GM06990 (cell line): ENCODE results near the gene SRSF5.
A peak's percentile ranks its signal among the peaks of the same experiment; 100 is the strongest.

ENCODE experiments used
- DNase-seq: peaks from one replicate; pipeline ENCODE4 v3.0.0-alpha.2; 2011; ENCODE audit not compliant: insufficient read length; ENCODE audit errors: extremely low read depth
- H3K27me3 ChIP-seq: replicated peaks from 2 replicates; pipeline ENCODE4 v1.6.0; 2011; ENCODE audit warnings: low read length; ENCODE audit not compliant: control insufficient read depth, insufficient read depth
- H3K36me3 ChIP-seq: 2 replicates; pipeline ENCODE4 v1.5.1; 2011; ENCODE audit warnings: low read length; ENCODE audit not compliant: control insufficient read depth, insufficient read depth
- H3K4me3 ChIP-seq: replicated peaks from 2 replicates; pipeline ENCODE4 v1.5.1; 2011; ENCODE audit warnings: low read depth, mild to moderate bottlenecking, control low read depth, low read length
- TF ChIP-seq, protein P1 (sequence below): IDR thresholded peaks from 2 replicates; pipeline ENCODE4 v1.5.1; 2011; ENCODE audit warnings: low read length, control low read depth, mild to moderate bottlenecking, inconsistent platforms; ENCODE audit not compliant: insufficient read depth, poor library complexity, severe bottlenecking

SRSF5 gene

DNA sequence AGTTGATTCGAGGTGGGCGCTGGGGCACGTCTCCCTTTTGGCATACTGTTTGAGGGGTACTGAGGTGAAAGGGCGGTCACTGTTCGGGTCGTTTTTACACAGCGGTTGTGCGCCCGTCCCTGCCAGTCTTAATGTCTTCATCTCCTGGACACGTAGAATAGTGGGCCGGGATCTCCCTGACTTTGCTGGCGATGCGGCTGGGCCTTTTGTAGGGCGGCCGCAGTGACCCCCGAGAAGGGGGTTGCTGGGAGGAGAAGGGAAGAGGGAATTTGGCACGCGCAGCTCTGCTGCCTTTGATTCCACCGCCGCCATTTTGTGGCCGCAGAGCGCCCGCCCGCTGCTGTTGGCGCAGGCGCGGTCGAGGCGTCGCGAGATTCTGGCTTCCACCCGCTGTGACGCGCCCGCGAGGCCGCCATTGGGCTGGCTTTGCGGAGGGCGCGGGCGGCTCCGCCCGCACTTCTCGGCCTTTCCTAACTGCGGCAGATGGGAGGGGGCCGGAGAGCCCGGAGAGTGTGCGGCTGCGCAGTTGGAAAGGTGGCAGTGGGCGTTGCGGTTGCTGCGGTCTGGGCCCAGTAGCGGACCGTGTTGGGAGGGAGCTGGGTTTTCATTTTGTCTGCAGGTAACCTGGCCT, 542 bp downstream of the SRSF5 start:
- peak; percentile 95 for DNase-seq
- TF ChIP-seq, protein P1, sequence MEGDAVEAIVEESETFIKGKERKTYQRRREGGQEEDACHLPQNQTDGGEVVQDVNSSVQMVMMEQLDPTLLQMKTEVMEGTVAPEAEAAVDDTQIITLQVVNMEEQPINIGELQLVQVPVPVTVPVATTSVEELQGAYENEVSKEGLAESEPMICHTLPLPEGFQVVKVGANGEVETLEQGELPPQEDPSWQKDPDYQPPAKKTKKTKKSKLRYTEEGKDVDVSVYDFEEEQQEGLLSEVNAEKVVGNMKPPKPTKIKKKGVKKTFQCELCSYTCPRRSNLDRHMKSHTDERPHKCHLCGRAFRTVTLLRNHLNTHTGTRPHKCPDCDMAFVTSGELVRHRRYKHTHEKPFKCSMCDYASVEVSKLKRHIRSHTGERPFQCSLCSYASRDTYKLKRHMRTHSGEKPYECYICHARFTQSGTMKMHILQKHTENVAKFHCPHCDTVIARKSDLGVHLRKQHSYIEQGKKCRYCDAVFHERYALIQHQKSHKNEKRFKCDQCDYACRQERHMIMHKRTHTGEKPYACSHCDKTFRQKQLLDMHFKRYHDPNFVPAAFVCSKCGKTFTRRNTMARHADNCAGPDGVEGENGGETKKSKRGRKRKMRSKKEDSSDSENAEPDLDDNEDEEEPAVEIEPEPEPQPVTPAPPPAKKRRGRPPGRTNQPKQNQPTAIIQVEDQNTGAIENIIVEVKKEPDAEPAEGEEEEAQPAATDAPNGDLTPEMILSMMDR = no peak
- peaks cover 20% of the 10 kb centered on the region for H3K36me3 ChIP-seq
- H3K27me3 ChIP-seq = no peaks in the 10 kb centered on the region
- peak overlapping the region; percentile 100 for H3K4me3 ChIP-seq

DNA sequence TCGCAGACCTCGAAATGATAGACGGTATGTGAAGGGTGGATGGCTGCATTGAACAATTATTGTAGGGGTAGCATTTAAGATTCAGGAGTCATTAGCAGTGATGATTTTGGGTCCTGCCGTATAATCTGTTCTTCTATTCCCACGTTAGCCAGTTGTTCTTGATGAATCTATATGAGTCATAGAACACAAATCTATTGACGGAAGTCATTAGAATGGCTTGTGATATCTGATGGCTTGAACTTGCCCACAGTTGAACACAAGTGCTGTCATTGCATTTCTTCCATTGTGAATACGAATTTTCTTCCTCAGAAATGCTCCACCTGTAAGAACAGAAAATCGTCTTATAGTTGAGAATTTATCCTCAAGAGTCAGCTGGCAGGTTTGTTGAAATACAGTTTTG, 1.9 kb downstream of the SRSF5 start:
- TF ChIP-seq, protein P1 = no peak

DNA sequence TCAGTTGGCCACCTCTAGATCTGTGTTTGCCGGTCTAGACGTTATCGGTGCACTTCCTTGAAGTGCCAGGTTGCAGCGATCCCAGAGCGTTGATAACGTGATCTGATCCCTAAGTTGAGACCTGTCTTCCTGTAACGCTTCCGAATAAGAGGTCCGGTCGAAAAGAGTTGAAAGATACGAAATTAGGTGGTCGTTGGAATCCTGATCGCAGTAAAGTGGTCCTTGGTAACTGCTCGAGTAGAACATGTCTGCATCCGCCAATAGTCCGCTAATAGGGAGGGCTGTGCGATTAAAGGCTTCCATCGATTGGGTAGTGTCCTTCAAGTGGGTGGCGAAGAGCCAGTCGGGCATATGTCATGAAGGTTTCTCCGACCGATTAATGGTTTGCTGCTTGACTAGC, 2.7 kb downstream of the SRSF5 start:
- Histone ChIP-seq H3K4me3 (no peak overlapping the region), H3K27me3 (no peaks in the 10 kb centered on the region), H3K36me3 (peaks cover 28% of the 10 kb centered on the region)
- TF ChIP-seq, protein P1 = no peak
- no peak for DNase-seq

More for the DNA sequence above, 1.9 kb downstream of the SRSF5 start:
- DNase-seq = no peak
- Histone ChIP-seq H3K27me3 (no peaks in the 10 kb centered on the region), H3K4me3 (peak overlapping the region; percentile 100), H3K36me3 (peaks cover 26% of the 10 kb centered on the region)

DNA sequence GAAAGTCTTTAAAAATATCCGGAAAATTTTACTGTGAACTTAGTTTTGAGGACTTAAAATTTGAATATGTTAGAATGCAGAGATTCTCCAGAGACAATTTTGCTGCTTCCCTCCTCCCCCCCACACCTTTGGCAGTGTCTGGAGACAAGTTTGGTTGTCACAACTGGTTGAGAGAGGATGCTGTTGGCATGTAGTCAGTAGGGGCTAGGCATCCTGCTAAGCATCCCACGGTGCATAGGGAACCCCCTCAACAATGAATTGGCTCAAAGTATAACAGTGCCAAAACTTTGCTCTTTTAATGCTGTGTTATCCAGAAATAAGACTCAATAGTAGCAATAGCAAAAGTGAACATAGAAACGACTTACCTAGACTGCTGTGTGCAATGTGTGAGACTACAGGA, 3.6 kb downstream of the SRSF5 start:
- no peak for DNase-seq
- Histone ChIP-seq H3K36me3 (peaks cover 28% of the 10 kb centered on the region), H3K27me3 (no peaks in the 10 kb centered on the region), H3K4me3 (no peak overlapping the region)
- TF ChIP-seq, protein P1 = no peak

DNA sequence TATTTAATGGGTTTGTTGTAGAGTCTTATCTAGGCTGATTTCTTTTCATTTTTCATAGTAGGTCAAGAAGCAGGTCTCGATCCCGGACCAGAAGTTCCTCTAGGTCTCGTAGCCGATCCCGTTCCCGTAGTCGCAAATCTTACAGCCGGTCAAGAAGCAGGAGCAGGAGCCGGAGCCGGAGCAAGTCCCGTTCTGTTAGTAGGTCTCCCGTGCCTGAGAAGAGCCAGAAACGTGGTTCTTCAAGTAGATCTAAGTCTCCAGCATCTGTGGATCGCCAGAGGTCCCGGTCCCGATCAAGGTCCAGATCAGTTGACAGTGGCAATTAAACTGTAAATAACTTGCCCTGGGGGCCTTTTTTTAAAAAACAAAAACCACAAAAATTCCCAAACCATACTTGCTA, 4.2 kb downstream of the SRSF5 start:
- Histone ChIP-seq H3K36me3 (peaks cover 31% of the 10 kb centered on the region), H3K4me3 (no peak overlapping the region), H3K27me3 (no peaks in the 10 kb centered on the region)
- DNase-seq = no peak
- TF ChIP-seq, protein P1 = no peak
